NCI-H2171 treated with DMSO at 0.1 percent for 48 hours (cell line): ENCODE measurements around the gene ATG4A.

Experiments used
- DNase-seq: peaks from one replicate; lab custom pipeline; 2025; lab: John Stamatoyannopoulos, UW

The ATG4A gene

GRCh38 chrX:108169768-108170167, 78.2 kb downstream of the ATG4A start:
- no peak for DNase-seq

- no peak for DNase-seq
Measured at GRCh38 chrX:108171671-108172070, 80.1 kb downstream of the ATG4A start.

- no peak for DNase-seq
Measured at GRCh38 chrX:108173874-108174273, 82.3 kb downstream of the ATG4A start.

DNA sequence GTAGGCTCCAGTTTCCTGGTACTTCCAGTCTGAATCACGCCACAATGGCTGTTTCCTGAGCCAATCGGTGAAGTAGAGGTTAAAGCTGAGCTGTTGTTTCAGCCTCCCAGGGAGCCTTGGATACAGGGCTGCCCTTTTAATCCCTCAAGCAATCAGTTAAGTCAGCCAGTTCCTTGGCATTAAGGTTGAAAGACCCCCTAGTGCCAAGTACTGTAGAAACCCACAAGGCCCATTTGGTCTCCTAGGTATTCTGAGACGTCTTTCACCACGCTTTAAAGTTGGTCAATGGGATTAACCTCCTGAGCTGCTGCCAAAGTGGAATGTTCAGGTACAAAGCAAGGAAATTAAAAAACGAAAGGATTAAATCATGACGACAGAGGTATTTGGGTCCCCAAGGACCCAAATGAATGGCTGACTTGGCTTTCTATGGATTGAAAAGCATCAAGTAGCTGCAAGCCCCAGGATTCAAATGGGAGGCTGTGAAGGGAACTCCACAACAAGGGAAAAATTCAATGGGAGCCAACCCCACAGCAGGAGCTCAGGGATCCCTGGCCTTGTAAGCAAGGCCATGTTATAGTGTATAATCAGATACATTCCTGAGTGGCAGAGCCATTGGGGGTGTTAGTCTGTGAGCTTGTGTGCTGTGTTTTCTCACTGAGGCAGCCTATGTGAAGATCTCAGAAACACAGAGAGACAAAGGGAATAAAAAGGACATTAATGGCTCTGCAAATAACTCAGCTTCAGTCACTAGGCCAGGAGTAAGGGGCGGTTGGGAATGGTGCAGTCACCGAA, 86.0 kb downstream of the ATG4A start:
- DNase-seq: no peak

DNA sequence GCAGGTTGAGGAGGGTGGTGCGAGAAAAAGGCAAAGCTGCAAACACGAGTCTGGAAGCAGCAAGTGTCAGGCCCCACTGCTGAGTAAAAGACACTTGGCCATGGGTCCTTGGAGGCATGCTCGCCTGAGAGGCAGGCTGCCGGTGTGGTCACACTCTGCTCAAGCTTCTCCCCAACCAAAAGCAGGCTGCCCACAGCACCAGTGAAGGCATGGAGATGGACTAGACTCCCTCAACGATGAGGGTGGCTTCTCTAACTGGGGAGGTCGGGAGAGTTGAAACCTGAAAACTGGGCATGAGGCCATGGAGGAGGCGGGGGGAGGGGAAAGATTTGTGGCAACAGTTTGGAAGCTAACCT, 86.5 kb downstream of the ATG4A start:
- peak; percentile 8 for DNase-seq

DNA sequence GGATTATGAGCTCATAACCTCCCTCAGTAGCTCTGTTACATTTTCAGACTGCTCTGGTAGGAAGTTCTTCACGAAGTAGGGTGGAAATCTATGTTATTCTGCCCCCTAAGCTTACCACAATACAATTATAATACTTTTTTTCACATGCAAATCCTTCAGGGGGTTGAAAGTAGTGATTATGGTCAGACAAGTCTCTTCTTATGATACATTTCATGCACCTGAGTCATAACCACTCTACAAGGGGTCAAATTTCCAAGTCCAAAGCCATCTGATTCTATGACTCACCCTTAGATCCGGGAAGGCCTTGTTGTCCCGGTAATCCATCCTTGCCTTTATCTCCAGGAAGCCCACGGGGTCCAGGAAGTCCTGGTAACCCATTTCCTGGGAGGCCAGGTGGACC, 95.2 kb downstream of the ATG4A start:
- DNase-seq: no peak

DNA sequence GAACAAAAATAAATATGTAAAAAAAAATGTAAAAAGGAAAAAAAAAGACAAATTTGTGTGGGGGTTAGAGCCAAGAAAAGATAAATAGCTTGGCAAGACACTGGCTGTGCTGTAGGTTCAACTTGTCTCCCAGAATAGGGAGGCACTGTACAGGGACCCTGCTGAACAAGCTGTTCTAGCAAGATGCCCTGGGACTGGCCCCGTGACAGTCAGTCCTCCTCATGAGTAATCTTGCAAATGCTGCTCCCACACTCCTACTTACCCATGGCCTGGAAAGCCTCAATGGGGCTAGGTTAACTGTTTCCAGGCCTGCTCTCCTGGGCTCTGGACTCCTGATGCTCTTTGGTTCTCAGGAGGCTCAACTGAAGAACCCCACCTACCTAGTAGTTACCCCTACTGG, 106.8 kb downstream of the ATG4A start:
- no peak for DNase-seq

DNA sequence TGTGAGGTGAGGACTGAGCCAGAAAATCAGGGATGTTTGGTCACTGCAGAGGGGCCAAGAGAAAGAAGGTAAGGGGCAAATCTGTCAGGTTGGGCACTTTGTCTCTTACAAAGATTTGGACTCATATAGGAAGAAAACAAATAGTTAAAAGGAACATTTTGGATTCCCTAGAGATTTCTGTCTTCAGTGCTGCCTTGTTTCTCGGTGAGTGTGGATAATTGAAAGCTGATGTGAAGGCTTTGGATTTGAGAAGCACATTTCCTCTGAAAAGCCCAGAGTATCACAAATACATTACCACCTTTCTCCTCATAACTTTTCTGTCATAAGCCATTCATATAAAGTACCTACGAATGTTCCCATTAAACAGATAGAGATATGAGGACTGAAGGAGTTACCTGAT, 107.5 kb downstream of the ATG4A start:
- no peak for DNase-seq

- DNase-seq: peak; percentile 36
Measured at GRCh38 chrX:108199691-108200090, 108.1 kb downstream of the ATG4A start.

GRCh38 chrX:108203540-108203939, 112.0 kb downstream of the ATG4A start:
- DNase-seq: no peak
